HG03025 (cell line): ENCODE measurements around the gene GINS1.
A peak's percentile ranks its signal among the peaks of the same experiment; 100 is the strongest.

Experiments used
- ATAC-seq: cut with Tn5 transposase; IDR thresholded peaks from one replicate; pipeline ENCODE4 v1.9.1; 2021; ENCODE audit warnings: mild to moderate bottlenecking, moderate library complexity; ENCODE audit not compliant: unreplicated experiment, low FRiP score

GINS1 gene

GRCh38 chr20:25407311-25408169, at the start of gene GINS1:
GINS1 (plus strand) TSS chr20:25407673; CDS start chr20:25407821, 148 bp downstream.
- peak; percentile 89 for ATAC-seq

DNA sequence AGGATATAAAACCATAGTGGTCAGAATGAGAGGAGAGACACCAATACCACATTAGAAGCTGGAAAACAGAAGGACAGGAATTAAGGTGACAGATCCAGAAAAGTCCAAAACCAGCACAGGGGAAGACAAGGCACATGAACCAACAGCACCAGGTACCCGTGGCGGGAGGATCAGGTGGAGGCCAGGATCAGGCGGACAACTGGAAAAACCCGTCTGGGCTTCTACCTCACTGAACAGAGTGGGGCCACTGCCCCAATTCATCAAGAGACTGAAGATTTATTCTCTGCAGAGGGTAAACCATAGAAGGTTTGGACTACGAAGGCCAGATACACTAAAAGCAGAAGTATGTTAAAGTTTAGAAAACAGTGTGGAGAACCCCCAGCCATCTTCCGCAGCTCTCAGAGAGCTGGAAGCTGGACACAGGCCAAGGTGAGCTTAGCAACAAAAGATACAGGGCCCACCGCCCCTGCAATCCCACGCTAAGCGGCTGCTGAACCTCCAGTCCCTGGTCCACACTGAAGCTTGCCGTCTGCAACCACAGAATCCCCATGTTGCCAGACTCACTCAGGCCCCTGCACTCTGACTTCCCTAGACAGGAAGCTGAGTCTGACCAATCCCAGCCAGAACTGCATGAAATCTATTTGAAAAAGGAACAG, 46.7 kb upstream of the GINS1 start:
- ATAC-seq: no peak

GRCh38 chr20:25361287-25361683, 46.2 kb upstream of the GINS1 start:
- ATAC-seq: no peak

DNA sequence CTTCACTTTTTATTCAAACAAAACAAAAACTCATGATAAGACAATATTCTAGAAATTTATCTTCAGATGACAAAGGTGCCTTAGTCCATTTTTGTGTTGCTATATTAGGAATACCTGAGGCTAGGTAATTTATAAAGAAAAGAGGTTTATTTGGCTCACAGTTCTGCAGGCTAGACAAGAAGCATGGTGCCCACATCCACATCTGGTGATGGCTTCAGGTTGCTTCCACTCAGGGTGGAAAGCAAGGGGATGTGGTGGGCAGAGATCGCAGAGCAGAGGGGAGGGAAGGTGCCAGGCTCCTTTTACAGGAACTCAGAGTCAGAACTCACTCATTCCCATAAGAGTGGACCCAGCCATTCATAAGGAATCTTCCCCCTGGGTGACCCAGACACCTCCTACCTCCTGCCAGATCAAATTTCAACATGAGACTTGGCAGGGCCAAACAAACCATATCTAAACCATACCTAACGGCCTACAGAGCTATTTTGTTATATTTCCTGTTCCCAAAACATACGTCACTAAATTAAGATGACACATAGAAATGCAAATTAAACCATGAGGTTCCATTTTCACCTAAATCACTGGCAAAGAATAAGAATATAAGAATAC, 43.2 kb upstream of the GINS1 start:
- ATAC-seq: no peak

DNA sequence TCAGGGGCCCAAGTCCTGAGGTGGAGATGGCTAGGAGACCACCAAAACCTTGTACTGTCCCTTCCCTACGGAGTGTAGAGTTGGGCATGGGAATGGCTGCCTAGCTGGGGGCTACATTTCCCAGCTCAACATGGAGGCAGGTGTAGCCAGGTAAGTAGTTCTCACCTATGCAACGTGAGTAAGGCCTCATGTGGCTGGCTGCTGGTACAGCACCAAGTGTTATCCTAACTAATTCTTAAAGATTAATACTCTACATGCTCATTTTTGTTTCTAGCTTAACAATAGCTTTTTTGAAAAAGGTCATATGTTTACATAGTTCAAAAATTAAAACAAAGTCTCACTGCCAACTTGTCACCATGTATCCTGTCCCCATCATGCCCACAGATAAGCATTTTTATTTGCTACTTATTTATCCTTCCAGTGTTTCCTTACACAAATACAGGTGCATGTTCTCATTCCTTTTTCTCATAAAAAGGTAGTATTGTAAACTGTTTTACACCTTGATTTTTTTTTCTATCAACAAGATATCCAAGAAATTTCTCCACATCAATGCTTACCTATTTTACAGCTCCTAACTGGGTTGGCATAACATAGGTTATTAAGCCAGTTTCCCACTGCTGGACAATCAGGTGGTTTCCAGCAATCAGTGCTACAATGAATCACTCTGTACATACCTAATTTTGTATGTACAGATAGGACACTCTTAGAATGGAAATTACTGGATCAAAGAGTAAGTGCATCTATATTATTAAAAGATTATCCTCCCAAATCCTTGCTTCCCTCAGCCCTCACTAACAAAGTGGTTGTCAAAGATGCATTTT, 42.4 kb upstream of the GINS1 start:
- no peak for ATAC-seq

DNA sequence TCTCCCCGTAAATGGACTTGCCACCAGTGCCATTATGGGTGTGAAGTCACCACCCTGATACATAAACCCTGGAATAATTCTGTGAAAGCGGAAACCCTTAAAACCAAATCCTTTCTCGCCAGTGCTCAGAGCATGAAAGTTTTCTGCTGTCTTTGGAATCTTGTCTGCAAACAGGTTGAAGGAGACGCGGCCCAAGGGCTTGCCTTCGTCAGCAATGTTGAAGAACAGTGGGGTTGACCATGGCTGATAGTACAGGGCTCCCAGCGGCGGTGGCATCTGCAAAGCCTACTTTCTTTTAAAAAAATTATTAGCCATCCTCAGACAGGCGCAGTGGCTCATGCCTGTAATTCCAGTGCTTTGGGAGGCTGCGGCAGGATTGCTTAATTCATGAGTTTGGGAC, 38.9 kb upstream of the GINS1 start:
- no peak for ATAC-seq

DNA sequence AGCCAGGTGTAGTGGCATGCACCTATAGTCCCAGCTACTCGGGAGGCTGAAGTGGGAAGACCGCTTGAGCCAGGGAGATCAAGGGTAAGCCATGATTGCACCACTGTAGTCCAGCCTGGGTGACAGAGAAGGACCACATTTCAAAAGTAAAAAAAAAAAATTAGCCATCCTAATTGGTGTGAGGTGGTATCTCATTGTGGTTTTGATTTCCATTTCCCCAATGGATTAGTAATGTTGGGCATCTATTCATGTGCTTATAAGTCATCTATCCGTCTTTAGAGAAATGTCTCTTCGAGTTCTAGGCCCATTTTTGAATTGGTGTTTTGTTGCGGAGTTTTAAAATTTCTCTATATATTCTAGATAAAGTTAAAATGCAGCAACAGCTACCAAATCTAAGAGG, 38.5 kb upstream of the GINS1 start:
- no peak for ATAC-seq

DNA sequence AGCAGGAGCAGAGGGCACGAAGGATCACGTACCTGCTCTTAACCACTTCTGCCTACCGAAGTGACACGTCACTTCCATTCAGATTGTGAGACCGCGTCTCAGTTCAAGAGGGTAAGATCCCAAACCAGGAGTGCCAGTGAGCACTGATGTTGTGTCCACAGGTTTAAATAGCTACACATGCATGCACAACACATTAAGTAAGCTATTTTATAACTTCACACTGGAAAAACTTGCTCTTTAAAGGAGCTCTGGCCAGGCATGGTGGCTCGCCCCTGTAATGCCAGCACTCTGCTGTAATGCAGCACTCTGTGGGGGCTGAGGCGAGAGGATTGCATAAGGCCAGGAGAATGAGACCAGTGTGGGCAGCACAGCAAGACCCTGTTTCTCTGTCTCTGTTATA, 37.9 kb upstream of the GINS1 start:
- ATAC-seq: no peak

DNA sequence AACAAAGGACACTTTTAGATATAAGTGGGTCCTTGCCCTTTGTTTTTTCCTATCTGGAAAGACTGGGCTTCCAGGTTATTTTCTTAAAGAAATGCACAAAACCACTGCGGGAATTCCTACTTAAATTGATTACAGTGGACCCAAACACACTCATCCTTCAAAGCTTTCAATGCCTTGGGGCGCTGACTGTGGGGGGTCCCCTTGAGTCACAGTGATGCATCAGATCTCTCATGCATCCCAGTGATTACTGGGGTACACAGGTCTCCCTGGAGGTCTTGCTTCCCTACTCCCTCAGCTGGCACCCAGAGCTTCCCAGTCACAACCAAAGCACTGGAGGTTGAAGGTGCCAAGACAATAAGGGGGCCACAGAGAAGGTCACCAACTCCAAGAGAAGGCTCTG, 37.5 kb upstream of the GINS1 start:
- ATAC-seq: no peak

GRCh38 chr20:25372584-25373336, 34.7 kb upstream of the GINS1 start:
- no peak for ATAC-seq

GRCh38 chr20:25374842-25375241, 32.6 kb upstream of the GINS1 start:
- ATAC-seq: no peak

DNA sequence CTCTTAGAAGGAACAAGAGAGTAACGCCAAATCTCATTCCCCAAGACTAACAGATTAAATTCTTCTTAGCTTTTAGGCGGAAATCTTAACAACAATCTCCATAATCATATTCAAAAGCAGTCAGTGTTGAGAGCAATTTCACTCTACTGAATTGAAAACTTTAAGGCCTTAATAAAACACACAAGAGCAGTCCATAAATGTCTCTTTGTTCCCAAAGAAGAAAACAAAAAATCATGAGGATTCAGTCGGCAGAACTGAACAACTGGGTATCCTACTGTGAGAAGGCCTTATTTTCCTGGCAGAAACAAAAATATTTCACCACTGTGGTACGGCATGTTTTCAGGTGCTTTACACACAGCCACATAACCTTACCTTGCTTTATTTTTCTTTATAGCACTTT, 31.2 kb upstream of the GINS1 start:
- no peak for ATAC-seq

DNA sequence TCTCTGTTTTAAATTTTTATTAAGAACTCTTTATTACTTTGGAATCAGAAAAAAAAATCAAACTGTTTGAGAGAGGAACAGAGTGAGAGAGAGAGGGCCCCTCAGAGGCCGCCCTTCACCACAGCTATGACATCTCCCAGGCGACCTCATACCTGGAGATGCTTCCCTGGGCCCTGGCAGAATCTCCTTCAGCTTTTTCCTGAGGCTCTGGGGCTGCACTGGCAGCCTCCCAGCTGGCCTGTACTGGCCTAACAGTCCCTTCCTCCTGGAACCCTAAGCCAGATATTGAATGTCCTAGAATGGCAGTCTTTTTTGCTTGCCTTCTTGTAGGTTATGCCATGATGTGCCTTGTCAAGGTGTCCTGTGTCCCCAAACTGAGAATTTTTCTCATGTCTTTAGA, 30.6 kb upstream of the GINS1 start:
- no peak for ATAC-seq

DNA sequence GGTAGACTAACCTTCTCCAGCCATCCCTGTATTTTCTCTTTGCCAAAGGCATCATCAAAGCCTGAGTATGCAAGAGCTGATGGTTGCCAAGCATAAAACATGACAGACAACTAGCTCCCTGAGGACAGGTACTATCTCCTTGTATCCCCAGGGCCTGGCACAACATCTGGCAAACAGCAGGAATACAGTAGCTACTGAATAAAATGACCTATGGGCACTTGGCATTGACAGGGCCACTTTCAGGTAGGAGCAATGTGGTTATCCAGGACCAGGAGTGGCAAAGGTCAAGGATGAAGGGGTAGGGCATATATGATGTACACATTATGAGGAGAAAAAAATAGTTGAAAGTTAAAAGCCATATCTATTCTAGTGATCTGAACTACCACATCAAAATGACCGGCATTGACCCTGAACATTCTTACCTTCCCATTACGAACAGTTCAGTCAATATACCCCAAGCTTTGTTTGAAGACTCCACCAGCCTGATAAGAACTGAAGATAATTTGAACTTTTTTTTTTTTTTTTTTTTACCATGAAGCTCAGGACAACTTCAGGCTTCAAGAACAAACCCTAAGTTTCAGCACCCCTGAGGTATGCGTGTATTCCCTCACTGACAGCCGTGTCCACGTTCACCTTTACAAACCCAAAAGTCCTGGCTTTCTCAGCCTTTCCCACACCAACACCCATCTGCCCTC, 29.1 kb upstream of the GINS1 start:
- ATAC-seq: no peak

DNA sequence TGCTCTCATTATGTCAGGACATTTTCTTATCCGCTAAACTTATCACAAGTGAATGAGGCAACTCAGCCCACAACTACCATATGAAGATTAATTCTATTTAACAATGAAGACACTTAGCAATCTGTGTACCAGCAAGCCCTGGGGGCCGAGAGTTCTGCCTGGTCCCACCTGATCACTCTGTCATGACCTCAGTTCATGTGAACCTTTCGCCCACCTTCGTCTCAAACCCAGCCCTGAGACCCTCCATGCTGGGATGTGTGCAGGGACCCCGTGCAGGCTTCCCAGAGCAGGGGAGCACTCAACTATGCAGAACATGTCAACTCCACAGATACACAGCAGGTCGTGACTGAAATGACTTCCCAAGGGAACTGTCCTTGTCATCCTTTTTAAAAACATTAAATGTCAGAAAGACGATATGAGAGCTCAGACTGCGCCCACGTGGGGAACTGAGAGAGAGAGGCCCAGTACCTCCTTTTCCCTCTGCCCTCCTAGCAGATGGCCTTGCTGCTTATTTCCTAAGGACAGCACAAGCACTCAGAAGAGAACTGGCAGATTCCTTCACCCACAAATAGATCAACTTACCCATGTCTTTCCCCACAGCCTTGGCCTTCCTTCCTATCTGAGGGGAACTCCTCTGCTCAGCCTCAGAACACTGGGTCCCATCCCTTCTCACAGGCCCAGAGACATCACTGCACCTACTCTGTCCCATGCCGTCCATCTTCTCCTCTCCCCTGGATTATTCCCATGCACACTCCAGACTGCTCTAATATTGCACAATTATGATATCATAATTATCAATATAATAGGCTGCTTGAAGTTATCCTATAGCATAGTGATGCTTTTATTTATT, 28.4 kb upstream of the GINS1 start:
- ATAC-seq: no peak

DNA sequence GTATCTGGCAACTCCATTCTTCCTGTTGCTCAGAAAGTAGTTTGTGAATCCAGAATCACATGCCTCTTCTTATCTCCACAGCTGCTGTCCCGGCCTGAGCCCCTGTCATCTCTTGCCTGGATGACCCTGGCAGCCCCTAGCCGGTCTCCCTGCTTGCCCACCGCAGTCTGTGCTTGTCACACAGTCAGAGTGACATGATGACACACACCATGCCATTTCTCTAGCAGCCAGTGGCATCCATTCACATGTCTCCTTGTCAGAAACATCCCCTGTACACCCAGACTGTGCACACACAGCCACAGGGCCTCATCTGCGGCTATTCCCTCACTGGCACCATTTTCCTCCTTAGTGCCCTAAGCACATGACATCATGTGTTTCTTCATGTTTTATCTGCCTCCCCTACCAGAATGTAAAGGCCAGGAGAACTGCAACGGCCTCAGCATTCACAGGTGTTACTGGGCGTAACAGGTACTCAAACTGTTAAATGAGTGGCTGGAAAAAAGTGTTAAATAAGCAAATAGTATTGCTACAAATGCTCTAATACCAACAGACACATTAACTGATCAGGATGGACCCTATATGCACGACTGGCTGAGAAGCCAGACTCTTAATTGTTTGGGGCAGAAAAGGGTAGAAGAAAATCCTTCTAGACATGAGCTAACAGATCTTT, 26.4 kb upstream of the GINS1 start:
- no peak for ATAC-seq

DNA sequence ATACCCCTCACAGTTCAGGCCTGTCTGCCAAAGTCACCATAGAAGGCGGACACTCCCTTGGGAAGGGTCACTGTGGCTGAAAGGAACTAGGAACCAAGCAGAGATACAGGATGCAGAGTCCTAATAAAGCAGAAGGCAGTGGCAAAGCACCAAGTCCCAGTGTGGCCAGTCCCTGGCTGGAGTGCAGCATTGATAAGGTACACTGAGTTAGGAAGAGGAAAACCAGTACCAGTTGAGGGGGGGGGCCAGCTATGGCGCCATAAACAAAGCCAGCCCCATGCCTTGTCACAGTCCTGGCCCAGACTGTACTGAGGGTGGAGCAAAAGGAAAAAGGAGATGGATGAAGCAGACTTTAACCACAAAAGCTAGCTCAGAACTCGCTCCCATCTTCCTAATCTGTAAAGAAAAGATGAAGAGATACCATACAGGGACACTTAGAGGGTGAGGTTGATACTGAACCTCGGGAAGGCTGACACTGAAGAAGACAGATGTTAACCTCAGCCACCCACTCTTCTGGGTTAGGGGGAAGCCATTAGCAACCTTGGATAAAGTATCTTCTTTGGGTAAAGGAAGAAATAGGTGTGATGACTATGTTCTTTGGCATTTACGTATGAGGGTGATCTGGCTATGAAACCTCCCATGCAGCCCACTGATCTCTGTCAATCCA, 24.6 kb upstream of the GINS1 start:
- no peak for ATAC-seq
